ENCODE data around the gene RPL9. TPM values are rescaled to one million over a fixed set of nuclear protein-coding genes. Genes with fewer than 3 reads are reported as not detected.
"Not testable (repeated sequence)": the region's sequence is repeated elsewhere in the genome, so short reads cannot be mapped to it uniquely, and the experiment has no call there.

The RPL9 gene
- total RNA-seq, 1 experiment from 2014 or later = 1,657 TPM

DNA sequence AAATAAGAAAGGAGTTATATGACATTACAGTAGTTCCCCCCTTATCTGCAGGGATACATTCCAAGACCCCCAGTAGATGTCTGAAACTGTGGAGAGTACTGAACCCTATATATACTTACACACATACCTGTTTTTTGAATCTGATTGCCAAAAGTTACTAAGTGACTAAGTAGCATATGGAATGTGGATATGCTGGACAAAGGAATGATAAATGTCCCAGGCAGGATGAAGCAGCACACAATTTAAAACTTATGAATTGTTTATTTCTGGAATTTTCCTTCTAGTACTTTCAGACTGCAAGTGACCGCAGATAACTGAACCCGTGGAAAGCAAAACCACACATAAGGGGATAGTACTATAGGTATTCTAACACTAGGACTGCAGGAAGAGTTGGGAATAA is 45.8 kb upstream of the RPL9 start:
- ATAC-seq (no peak), DNase-seq (ENCODE audit: low read depth, low spot score) (no peak)
- no peak overlapping the region for H3K4me2 ChIP-seq (ENCODE audit: low read length)
- no peaks in the 10 kb centered on the region for H3K9me2 ChIP-seq (ENCODE audit: insufficient read depth)
- H3K9ac ChIP-seq (ENCODE audit: low read length) = no peak overlapping the region
- H3K79me2 ChIP-seq (ENCODE audit: insufficient read depth, low read length) = no peaks in the 10 kb centered on the region
- H3K36me3 ChIP-seq (ENCODE audit: control insufficient read depth in 1 of 2, insufficient read depth in 2 of 2, low read length in 2 of 2) = peaks cover 55 to 63% of the 10 kb centered on the region in 2 experiments
- ChIA-PET CTCF (no interaction called here), POLR2A (no interaction called here), RAD21 (ENCODE audit: low non-redundant PET in 1 of 2, low total read pairs in 2 of 2, uncharacterized antibody in 2 of 2, unreplicated experiment in 2 of 2) (no interaction called here)
- no peaks in the 10 kb centered on the region for H3K27me3 ChIP-seq (ENCODE audit: insufficient read depth, low read length)
- H3K27ac ChIP-seq (ENCODE audit: low read depth, low read length) = no peak overlapping the region
- no peaks in the 10 kb centered on the region; a peak in 1 of 4 replicates for H3K4me1 ChIP-seq (ENCODE audit: control insufficient read depth in 1 of 2, insufficient read depth in 2 of 2, low read length in 2 of 2)
- H3K9me3 ChIP-seq (ENCODE audit: control insufficient read depth in 1 of 2, insufficient read depth in 1 of 2, low read depth in 1 of 2, low read length in 2 of 2) = no peaks in the 10 kb centered on the region
- H4K20me1 ChIP-seq (ENCODE audit: insufficient read depth) = no peaks in the 10 kb centered on the region
- TF ChIP-seq ZFX (IDR thresholded peaks at IDR 0.05) = no peak
- TF ChIP-seq EZH2 (IDR thresholded peaks at IDR 0.05) = no peak
- TF ChIP-seq, protein P1, sequence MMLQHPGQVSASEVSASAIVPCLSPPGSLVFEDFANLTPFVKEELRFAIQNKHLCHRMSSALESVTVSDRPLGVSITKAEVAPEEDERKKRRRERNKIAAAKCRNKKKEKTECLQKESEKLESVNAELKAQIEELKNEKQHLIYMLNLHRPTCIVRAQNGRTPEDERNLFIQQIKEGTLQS (IDR thresholded peaks at IDR 0.05) = no peak
- TF ChIP-seq SIN3A (IDR thresholded peaks at IDR 0.05; ENCODE audit: low read depth) = no peak
- H3K4me3 ChIP-seq (replicated peaks in 1 of 2; ENCODE audit: low read depth in 1 of 2, low read length in 2 of 2) = no peak overlapping the region
- no TSS peak for BruUV-seq (replicated peaks)
- H2AFZ ChIP-seq (ENCODE audit: low read depth, low read length, poor library complexity, severe bottlenecking) = no peak overlapping the region
- intact Hi-C loops (cut with micrococcal nuclease) = no loop called here

DNA sequence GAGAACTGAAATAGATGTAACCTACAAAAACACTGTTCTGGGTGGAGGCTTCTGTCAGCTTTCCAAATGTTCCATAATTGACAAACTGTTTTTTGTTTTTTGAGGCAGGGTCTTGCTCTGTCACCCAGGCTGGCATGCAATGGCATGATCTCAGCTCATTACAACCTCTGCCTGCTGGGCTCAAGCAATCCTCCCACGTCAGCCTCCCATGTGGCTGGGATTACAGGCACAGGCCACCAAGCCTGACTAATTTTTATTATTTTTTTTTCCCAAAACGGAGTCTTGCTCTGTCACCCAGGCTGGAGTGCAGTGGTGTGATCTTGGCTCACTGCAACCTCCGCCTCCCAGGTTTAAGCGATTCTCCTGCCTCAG is 43.9 kb upstream of the RPL9 start:
- BruUV-seq (replicated peaks); H2AFZ ChIP-seq (ENCODE audit: low read depth, low read length, poor library complexity, severe bottlenecking); H3K9me3 ChIP-seq (ENCODE audit: control insufficient read depth in 1 of 2, insufficient read depth in 1 of 2, low read depth in 1 of 2, low read length in 2 of 2); intact Hi-C loops (cut with micrococcal nuclease); H3K27me3 ChIP-seq (ENCODE audit: insufficient read depth, low read length); H3K4me3 ChIP-seq (replicated peaks in 1 of 2; ENCODE audit: low read depth in 1 of 2, low read length in 2 of 2); H3K4me2 ChIP-seq (ENCODE audit: low read length); CTCF ChIA-PET; POLR2A ChIA-PET; H4K20me1 ChIP-seq (ENCODE audit: insufficient read depth); ATAC-seq; H3K27ac ChIP-seq (ENCODE audit: low read depth, low read length); H3K4me1 ChIP-seq (ENCODE audit: control insufficient read depth in 1 of 2, insufficient read depth in 2 of 2, low read length in 2 of 2); H3K79me2 ChIP-seq (ENCODE audit: insufficient read depth, low read length); DNase-seq (ENCODE audit: low read depth, low spot score); RAD21 ChIA-PET (ENCODE audit: low non-redundant PET in 1 of 2, low total read pairs in 2 of 2, uncharacterized antibody in 2 of 2, unreplicated experiment in 2 of 2); H3K9me2 ChIP-seq (ENCODE audit: insufficient read depth); H3K9ac ChIP-seq (ENCODE audit: low read length): not testable (repeated sequence)
- H3K36me3 ChIP-seq (ENCODE audit: control insufficient read depth in 1 of 2, insufficient read depth in 2 of 2, low read length in 2 of 2) = peaks cover 38 to 47% of the 10 kb centered on the region in 2 experiments

Measured in HCT116 (cell line).